NCI-H146 (cell line): ENCODE results near the gene NPAS2.

Source experiments
- DNase-seq: peaks from one replicate; lab custom pipeline; 2025; lab: John Stamatoyannopoulos, UW

NPAS2 gene

DNA sequence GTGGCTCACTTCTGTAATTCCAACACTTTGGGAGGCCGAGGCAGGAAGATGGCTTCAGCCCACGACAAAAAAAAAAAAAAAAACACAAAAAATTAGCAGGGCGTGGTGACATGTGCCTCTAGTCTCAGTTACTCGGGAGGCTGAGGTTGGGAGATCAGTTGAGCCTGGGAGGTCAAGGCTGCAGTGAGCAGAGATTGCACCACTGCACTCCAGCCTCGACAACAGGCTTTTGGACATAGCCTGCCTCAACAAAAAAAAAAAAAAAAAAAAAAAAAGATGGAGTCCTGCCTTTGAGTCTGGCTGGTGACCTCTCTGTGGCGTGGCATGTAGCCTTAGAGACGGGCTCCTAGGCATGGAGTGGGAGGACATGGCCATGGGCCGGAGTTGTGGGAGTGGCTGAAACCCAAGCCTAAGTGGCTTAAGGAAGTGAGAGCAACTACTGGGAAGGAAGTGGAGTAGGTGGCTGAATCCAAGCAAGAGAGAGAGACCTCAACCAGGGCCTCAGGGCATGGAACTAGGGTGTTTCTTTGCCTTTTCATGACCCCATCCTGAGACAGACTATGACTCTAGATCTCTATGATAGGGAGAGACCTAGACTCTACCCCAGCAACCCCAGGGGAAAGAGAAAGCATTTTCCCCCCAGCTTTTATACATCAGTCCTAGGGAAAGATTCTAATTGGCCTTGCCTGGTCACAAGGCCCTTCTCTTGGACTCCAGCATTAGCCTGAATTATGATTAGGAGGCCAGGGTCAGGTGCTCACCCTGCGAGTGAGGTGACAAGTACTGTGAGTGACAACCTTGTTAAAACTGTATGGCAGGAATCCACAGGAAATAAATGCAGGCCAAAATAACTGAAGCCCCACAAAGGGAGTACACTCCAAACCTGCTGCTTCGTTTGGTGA lies 34.2 kb downstream of the NPAS2 start:
- no peak for DNase-seq

DNA sequence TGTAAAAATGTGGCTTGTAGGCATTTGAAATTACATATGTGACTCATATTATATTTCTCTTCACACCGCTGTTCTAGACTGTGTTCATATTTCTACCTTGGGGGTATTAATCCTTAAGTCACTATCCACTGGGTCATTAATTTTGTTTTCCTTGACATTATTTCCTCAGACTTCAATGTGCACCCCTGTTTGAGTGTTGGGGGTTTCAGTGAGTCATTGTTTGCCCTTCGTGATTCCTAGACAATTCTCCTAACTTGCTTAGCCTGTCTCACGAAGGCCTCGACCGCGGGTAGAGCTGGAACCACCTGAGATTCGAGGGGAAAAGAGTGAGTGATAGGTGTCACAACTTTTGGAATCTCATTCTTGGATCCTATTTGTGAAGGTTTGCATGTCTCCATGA lies 35.1 kb downstream of the NPAS2 start:
- DNase-seq, result no peak

DNA sequence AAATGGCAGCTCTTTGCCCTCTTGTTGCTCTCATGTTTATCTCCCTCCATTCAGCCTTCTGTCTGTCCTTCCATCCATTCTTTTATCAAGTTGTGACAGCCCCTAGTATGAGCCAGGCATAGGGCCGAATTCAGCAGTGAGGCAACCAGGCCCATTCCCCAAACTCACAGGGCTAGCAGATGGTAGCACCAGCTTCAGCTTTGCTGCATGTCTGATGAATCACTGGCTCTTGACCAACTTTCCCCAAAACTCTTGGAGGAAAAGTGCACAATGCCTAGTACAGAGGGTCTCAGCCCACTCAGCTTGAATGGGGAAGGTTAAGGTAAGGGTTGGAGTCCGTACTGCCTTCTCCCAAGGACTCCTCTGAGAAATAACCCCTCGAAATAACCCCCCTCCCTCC lies 35.7 kb downstream of the NPAS2 start:
- no peak for DNase-seq

GRCh38 chr2:100856732-100857131 lies 36.8 kb downstream of the NPAS2 start:
- DNase-seq, result no peak

DNA sequence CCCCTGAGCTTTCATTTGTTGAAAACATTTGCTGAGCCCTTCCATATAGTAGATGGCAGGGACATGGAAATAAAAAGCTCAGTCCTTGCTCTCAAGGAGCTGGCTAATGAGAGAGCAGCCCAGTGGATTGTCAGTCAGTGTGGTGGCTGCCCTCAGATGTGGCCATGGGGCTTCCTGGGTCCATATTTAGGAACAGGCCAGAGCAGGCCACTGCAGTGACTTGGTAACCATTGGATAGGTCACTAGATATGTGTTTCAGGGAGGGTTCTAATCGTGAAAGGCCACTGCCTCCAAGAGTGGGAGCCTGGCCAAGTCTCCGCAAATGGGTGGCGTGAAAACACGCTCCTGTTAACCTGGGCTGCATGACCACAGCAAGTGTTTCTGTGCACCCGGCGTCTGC lies 37.4 kb downstream of the NPAS2 start:
- DNase-seq, result no peak

- no peak for DNase-seq
Measured at GRCh38 chr2:100857915-100858314, 38.0 kb downstream of the NPAS2 start.

- no peak for DNase-seq
Measured at GRCh38 chr2:100859902-100860301, 40.0 kb downstream of the NPAS2 start.

GRCh38 chr2:100861340-100861739 lies 41.4 kb downstream of the NPAS2 start:
- no peak for DNase-seq

DNA sequence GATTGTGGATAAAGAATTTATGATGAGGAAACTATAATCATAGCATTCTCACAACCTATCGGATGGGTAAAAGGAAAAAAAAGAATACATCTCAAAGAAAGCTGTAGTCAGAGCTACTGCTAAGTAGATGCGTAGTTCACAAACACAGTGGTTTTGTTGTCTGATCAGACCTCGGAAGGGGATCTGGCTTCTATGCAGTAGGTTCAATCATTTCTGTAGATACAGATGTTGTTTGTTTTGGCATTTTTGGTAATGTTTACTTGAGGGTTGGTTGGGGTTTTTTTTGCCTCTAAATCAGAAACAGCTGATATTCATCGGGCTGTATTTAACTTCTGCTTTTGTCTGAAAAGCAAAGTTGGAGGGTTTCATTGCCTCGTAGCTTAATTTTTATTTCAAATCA lies 42.1 kb downstream of the NPAS2 start:
- no peak for DNase-seq

- no peak for DNase-seq
Measured at GRCh38 chr2:100865816-100866460, 46.0 kb downstream of the NPAS2 start.

GRCh38 chr2:100868083-100868482 lies 48.1 kb downstream of the NPAS2 start:
- DNase-seq, result no peak

DNA sequence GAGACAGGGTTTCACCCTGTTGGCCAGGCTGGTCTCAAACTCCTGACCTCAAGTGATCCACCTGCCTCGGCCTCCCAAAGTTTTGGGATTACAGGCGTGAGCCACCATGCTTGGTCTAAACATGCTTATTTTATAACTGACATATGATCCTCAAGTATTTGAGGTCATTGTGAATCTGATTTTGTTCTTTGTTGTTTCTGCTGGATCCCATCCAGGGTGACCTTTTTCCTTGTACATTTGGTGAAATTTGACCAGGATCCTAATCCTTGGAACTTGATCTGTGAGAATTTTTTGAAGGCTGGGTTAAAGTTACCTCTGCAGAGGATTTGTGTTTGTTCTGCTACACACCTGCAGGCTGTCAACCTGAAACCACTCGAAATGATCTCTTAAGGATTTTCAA lies 49.2 kb downstream of the NPAS2 start:
- DNase-seq, result no peak

GRCh38 chr2:100870652-100871531 lies 51.0 kb downstream of the NPAS2 start:
- DNase-seq, result no peak

GRCh38 chr2:100875516-100876230 lies 55.7 kb downstream of the NPAS2 start:
- DNase-seq, result no peak

DNA sequence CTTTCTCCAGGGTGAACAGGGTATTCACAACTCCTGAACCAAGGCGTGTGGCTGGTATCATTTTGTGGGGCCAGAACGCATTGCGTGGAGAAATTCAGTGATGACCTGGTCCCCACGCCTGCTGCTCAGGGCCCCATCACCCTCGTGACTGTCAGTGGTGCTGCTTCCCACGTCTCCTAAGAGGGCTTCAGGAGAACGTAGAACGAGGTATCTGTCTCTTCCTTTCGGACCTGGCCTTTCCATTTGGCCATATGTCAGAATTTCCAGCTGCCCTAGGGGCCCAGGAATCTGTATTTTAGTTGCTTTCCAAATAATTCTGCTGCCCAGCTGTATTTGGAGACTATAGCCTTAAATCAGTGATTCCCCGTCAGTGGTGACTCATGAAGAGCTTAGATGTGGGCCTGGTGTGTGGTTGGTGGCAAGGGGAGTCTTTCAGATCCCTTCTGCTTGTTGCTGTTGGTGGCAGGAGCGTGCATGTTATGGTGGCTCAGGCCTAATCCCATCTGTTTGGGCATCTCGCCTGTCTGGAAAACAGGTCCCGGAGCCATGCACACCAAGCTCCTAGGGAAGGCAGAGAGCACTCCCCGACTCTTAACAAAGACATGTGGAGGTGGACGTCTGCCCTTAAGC lies 56.4 kb downstream of the NPAS2 start:
- no peak for DNase-seq

GRCh38 chr2:100877555-100877954 lies 57.6 kb downstream of the NPAS2 start:
- no peak for DNase-seq

DNA sequence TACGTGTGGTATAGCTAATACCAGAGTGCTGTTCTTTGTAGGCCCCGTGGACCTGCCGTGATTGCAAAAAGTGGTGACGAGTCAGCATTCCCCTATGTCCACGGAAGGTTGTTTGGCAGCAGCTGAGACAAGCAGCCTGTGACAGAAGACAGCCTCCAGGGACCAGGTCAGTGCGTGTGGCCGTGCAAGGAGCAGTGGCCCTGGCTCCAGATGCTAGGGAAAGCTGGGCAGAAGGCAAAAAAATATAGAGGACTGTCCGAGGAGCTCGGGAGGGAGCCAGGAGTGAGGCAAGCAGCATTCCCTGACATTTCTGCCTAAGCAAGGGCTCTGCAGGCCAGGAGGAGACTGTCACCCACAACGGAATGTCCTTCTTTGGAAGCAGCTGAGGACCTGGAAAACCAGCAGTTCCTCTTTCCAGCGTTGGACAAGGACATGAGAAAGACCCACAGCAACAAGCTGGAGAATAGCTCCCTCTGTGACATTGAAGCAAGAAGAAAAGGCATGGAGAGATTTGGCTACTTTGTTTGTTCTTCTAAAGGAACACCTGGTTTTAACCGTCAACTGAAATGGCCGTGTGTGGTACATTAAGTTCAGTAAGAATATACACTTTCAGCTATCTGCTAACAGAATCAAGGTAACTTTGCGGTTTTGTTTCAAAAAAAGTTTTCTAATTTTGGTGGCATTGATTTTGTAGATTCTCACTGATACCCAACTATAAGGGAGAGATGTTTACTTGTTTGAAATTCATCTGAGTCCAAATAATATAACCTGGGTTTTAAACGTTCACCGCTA lies 58.3 kb downstream of the NPAS2 start:
- no peak for DNase-seq

GRCh38 chr2:100879296-100879695 lies 59.4 kb downstream of the NPAS2 start:
- DNase-seq, result no peak

- no peak for DNase-seq
Measured at GRCh38 chr2:100880036-100880435, 60.1 kb downstream of the NPAS2 start.

DNA sequence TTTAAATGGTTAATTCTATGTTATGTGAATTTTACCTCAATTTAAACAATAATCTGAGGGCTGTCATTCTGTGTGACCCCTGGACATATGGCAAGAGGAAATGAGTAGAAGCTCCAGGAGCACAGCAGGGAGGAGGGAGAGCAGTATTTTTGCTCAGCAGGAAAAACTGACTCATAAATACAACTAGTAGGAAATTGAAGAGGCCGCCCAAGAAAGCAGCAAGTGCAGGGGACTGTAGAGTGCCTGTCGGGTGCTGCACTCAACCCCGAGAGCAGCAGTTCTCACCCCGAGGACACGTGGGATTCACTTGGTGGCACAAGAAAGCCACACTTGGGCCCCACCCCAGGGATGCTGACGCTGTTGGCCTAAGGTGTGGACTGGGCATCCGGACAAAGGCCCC lies 60.8 kb downstream of the NPAS2 start:
- no peak for DNase-seq
